ENCODE results near the gene SLC16A9.

DNA sequence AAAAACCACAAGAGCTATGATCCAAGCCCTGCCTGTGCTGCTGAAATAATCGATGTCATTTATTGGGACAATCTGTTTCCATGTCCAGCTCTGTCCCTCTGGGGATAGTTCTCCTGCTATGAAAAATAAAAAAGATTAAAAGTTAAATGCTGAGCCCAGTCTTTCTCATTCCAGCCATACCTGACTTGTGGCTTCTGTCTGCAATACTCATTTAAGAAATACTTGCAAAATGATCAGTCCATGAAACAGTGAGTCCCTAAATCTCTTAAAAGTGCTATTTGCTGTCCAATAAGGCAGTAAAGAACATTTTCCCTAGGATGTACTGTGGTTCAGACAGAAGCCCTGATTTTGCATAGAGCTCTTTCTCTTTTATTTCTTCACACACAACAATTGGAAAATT, 91.7 kb downstream of the SLC16A9 start:
- TF ChIP-seq, protein P1, sequence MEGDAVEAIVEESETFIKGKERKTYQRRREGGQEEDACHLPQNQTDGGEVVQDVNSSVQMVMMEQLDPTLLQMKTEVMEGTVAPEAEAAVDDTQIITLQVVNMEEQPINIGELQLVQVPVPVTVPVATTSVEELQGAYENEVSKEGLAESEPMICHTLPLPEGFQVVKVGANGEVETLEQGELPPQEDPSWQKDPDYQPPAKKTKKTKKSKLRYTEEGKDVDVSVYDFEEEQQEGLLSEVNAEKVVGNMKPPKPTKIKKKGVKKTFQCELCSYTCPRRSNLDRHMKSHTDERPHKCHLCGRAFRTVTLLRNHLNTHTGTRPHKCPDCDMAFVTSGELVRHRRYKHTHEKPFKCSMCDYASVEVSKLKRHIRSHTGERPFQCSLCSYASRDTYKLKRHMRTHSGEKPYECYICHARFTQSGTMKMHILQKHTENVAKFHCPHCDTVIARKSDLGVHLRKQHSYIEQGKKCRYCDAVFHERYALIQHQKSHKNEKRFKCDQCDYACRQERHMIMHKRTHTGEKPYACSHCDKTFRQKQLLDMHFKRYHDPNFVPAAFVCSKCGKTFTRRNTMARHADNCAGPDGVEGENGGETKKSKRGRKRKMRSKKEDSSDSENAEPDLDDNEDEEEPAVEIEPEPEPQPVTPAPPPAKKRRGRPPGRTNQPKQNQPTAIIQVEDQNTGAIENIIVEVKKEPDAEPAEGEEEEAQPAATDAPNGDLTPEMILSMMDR (IDR thresholded peaks at IDR 0.05): no peak
- TF ChIP-seq POLR2A (IDR thresholded peaks at IDR 0.05): no peak
